RPMI8226 (cell line): ENCODE results near the gene ZNF805.
"Not testable (repeated sequence)": the region's sequence is repeated elsewhere in the genome, so short reads cannot be mapped to it uniquely, and the experiment has no call there.

Source experiments
- DNase-seq: peaks from one replicate; pipeline ENCODE4 v3.0.0-alpha.2; 2015

ZNF805 gene

DNA sequence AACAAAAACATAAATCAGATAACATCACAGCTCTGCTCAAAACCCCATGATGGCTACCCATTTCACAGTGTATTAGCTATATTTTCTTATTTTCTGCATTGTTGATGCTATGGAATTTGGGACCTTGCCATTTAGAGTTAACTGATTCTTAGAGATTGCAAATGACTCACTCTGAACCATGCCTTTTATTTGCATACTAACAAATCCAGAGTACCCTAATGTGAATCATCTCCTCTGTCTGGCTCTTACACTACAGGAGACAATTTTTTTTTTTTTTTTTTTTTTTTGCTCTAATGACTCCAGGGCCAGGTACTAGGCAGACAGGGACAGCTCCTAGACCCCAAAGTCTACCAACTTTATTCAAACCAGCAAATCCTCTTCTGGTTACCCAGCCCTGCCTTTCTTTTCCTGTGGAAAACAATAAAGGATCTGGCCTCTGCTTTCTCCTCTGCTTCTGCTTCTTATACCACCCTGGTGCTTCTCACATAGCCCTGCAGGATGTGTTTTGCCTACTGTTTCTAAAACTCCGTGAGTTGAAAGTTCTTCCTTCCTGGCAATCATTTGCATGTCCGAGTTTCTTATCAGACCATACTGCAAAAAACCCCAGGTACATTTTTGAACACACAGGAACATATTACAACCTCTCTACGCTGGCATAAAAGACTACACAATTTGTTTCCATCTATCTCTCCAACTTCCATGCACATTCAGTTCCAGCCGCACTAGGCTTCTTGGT lies 29.3 kb downstream of the ZNF805 start:
- DNase-seq = no peak

DNA sequence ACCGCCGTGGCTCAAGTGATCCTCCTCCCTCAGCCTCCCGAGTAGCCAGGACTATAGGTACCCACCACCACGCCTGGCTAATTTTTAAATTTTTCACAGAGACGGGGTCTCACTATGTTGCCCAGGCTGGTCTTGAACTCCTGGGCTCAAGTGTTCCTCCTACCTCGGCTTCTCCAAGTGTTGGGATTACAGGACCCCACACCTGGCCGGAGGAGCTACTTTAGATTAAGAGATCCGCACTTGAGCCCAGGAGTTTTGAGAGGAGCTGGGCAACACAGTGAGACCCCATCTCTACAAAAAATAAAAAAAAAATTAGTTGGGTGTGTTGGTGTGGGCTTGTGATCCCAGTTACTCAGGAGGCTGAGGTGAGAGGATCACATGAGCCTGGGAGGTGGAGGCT lies 30.8 kb downstream of the ZNF805 start:
- no peak for DNase-seq

DNA sequence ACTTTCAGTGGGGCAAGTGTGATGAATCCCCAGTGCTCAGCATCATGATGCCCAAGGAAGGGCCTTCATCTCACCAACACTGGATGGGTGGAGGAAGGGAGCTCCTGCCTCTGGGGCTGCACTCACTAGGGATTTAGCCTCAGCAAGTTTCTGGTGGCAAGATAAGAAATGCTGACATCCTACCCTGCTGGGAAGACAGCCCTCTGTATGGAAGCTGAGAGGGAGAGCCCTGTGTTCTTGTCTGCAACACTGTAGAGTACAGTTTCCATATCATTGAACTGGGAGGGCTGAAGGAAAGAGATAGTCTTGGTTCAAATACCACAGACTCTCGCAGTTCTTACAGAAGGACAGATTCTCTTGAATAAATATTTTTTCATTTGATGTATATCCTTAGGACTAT lies 32.6 kb downstream of the ZNF805 start:
- DNase-seq = no peak

DNA sequence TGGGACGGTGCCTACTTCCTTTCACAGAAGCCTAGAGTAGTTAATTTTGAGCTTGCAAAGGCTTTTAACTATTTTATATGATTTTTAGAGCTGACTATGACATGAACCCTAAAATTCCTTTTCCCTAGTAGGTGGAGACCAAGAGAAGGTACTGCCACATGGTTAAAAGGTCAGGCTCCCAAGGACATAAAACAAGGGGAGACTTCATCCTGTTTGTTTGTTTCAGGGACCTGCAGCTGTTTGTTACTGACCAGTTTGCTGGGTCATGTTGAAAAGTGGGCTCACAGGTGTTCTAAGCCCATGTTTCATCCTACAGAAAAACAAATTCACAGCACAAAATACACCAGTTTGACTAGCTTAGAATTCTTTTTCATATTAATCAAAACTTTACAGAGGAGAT lies 36.0 kb downstream of the ZNF805 start:
- no peak for DNase-seq

DNA sequence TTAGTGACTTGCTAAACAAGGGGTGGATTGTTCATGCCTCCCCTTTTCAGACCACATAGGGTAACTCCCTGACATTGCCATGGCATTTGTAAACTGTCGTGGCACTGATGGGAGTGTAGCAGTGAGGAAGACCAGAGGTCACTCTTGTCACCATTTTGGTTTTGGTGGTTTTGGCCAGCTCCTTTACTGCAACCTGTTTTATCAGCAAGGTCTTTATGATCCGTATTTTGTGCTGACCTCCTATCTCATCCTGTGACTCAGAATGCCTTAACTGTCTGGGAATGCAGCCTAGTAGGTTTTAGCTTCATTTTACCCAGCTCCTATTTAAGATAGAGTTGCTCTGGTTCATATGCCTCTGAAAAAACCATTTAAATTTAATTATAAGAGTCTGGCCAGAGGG lies 38.0 kb downstream of the ZNF805 start:
- DNase-seq = not testable (repeated sequence)

DNA sequence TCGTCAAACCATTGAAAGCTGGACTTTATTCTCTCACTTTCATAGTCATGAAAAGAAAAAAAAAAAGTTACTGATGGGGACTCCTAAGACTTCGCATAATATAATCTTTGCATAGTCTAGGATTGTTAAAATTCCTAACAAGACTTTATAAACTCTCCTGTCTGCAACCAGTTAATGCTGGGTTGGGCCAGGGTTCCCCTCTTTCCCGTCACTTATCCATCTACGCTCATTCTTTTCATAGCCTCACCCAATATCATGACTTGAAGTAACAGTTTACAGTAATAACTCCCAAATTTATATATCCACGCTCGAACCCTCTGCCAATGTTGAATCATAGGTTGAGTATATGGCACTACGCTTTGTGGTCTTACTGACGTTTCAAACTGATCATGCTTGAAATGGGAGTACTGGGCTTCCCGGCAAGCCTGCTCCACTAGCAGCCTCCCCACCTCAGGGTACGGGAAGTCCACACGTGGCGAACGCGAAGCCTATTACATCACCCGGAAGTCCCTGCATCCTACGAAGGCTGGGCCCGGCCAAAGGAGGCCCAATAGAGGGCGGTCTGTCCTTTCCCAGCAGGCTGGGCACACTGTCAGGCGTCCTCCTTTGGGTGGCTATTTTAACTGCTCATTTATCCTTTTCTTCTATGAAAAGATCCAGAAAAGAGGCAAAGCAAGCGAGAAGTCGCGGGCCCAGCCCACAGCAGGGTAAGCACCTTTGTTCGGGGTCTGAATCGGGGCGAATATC lies 39.2 kb downstream of the ZNF805 start:
- peak; percentile 94 for DNase-seq

DNA sequence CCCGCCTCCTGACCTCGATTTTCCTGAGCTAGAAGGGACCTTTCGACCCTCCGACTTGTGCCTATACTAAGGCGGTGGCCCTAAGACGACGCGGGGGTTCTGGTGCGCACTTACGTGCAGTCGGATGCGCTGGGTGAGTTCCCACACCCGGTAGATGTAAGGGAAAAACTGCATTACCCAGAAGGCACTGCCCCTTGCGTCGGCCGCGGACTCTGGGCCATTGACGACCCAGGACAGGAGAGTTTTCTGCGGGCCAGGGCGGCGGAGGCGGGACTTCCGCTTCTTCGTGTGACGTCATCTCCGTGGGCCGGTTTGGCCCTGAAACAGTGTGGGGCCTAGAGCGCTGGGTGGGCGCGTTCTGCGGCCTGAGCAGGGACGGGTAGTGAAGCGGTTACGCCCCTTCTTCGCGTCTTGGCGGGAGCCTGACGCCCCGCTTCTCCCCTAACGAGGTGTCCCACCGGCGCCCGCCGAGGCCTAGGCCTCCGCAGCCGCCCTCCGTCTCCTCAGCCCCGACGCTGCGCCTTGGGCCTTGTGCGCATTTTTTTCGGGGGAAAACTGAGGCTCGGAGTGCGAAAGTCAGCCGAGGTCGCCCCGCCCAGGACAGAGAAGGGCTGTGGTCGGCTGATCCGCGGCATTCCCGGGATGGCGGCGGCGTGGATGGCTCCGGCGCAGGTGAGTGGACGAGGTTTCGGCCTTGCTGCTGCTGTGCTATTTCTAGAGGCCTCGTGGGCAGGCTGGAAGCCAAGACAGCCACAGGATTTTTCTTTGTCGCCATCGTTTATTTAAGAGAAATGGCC lies 39.9 kb downstream of the ZNF805 start, which contains the start of gene ZNF460:
TSS of gene ZNF460 (plus strand) at position 321 of the 797 bp plus-strand sequence. CDS start at position 643, 322 bp downstream.
- DNase-seq = peak; percentile 97

DNA sequence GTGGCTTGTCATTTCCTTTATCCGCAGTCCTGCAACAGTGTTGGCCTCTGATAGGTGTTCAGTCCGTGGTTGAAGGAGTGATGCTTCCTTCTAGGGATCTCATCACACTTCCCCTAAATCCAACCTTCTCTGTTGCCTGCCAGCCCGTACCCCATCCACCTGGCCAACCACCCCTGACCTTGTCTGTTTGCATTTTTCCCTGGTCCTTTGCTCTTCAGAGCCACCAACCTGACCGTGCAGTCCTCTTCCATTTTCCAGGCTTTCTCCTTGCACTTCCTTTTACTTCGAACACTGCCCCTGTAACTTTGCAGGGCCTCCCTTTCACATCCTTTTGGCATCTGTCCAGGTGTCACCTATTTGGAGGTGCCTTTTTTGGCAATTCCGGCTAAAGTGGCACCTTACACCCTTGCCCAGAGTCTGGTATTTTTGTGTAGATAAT lies 40.5 kb downstream of the ZNF805 start:
- peak; percentile 86 for DNase-seq

DNA sequence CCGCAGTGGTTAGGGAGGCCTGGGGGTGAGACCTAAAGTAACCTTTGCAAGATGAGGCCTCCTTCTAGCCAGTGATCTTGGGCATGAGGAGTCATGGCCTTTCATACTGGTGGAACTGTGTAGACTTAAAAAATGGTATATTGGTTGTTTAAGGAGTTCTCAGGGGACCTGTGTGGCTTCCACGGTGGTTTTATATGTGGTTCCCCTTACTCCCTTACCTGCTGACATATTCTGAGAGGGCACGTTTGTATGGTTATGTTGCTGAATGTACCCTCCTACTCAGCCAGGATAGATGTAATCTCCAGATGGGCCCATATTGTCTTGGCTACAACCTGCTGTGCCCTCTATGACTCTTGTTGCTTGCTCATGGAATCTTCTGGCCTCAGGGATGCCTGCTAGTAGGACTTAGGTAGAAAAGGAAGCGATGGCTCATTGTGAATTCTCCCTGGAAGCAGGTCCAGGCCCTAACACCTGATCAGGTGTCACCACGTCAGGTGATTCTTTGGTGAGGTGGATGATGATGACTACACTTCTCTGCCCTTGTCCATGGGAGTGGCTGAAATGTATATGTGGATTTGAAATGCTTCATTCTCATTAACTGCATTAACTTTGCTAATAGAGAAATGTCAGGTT lies 41.7 kb downstream of the ZNF805 start:
- no peak for DNase-seq

DNA sequence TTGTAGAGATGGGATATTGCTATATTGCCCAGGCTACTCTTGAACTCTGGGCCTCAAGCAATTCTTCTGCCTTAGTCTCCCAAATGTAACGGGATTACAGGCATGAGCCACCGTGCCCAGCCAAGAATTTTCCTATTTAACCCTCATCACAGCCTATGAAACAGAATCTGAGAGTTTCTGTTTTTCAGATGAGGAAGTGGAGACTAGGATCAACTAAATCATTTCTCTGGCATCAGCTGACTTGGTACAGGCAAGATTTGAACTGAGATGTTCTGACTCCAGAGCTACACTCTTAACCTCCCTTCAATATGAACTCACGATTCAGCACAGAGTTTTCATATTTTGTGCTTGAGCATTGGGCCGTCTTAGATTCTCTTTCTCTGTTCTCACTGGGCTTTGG lies 47.9 kb downstream of the ZNF805 start:
- no peak for DNase-seq

DNA sequence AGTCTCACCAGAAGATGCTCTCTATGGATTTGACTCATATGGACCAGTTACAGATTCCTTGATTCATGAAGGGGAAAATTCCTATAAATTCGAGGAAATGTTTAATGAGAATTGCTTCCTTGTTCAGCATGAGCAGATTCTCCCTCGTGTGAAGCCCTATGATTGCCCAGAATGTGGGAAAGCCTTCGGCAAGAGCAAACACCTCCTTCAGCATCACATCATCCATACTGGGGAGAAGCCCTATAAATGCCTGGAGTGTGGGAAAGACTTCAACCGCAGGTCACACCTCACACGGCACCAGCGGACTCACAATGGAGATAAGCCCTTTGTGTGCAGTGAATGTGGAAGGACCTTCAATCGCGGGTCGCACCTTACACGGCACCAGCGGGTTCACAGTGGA lies 50.5 kb downstream of the ZNF805 start:
- no peak for DNase-seq

DNA sequence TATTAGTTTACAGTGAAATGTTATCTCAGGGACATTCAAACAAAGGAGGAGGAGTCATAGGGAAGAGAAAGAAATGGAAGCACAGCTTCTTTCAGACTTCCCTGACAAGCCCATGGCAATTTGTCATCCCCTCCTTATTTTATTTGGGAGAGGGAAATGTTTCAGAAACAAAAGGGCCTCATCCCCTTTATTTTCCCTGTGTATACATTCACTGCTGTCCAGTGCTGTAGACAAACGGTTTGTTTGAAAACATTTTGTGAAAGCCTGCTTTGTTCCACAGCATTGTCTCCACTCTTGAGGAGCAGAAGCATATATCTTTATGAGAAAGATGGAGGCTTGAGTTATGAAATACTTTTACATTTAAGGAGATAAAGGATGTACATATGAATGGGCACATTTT lies 52.1 kb downstream of the ZNF805 start:
- no peak for DNase-seq

DNA sequence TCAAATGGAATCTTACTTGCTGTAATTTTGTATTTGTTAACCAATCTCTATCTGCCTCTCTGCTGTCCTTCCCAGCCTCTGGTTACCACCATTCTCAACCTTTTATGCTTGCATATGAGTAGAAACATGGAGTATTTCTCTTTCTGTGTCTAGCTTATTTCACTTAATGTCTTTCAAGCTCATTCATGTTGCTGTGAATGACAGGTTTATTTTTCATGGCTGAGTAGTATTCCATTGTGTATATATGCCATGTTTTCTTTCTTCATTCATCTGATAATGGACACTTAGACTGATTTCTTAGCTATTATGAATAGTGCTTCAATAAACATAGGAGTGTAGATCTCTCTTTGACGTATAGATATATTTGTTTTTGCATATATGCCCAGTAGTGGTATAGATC lies 53.3 kb downstream of the ZNF805 start:
- DNase-seq = no peak

DNA sequence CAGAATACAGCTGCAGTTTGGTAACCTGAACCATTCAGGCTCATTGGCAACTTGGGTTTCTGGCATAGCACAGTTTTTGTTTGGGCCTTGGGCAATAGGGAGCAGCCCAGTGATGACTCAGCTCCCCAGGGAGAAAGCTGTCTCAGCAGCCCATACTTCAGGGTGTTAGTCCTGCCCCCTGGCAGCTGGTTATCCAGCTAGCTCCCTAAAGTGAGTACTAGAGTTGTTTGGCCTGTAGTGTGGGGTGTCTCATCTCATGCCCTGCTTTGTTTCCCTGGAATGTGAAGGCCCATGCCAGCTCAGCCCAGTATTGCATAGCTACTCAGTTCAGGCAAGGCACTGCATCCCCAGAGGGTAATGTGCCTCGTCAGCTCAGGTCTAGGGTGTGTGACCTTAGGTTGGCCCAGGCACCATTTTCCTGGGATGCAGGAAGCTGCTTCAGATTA lies 61.6 kb downstream of the ZNF805 start:
- DNase-seq = no peak

DNA sequence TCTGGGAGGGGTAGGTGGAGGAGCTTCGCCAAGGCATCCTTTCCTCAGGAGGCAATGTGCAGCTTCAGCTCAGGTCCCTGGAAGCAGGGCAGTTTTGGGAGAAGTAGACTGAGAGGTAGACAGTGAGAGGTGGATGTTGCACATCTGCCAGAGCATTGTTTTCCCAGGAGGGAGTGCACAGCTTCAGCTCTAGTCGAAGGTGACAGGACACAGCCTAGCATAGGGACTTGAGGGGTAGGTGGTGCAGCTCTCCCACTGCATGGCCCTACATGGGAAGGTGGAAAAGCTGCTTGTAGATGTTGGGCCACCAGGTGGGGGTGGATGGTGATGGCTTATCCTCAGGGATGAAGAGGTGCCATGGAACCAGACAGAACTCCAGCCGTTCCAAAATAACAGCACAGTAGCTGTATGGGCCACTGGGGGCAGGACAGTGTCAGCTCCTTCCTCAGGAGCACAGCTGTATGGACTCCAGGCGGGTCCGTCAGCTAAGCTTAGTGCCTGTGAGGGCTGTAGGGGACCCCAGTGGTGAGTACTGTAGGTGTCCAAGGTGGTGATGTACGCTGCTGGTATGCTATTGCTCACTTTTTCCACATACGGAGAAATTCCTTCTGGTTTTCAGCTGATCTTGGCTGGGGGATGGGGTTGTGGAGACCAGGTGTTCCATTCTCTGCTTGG lies 62.4 kb downstream of the ZNF805 start:
- no peak for DNase-seq
